Hippocampal formation (tissue), 2 donors: ENCODE measurements around the gene RILPL2.
"Not testable (repeated sequence)": the region's sequence is repeated elsewhere in the genome, so short reads cannot be mapped to it uniquely, and the experiment has no call there.

Source experiments
- DNase-seq, 2 donors: peaks; one replicate each; lab custom pipeline; 2025; lab: John Stamatoyannopoulos, UW

RILPL2 gene

GRCh38 chr12:123449856-123450255, 13.4 kb upstream of the RILPL2 start:
- no peak for DNase-seq

GRCh38 chr12:123449249-123449733, 12.8 kb upstream of the RILPL2 start:
- DNase-seq: no peak

- DNase-seq: no peak
Measured at GRCh38 chr12:123446333-123446713, 9.8 kb upstream of the RILPL2 start.

GRCh38 chr12:123445388-123446332, 9.2 kb upstream of the RILPL2 start:
- no peak for DNase-seq

GRCh38 chr12:123444092-123445026, 7.9 kb upstream of the RILPL2 start:
- no peak for DNase-seq

- no peak for DNase-seq
Measured at GRCh38 chr12:123442774-123443173, 6.3 kb upstream of the RILPL2 start.

- no peak for DNase-seq
Measured at GRCh38 chr12:123441523-123442164, 5.2 kb upstream of the RILPL2 start.

GRCh38 chr12:123435636-123436016, 858 bp downstream of the RILPL2 start:
- no peak for DNase-seq

GRCh38 chr12:123433615-123434014, 2.9 kb downstream of the RILPL2 start:
- no peak for DNase-seq

- DNase-seq: not testable (repeated sequence)
Measured at GRCh38 chr12:123431951-123432817, 4.3 kb downstream of the RILPL2 start.

GRCh38 chr12:123429101-123429500, 7.4 kb downstream of the RILPL2 start:
- not testable (repeated sequence) for DNase-seq

- no peak for DNase-seq
Measured at GRCh38 chr12:123428591-123428990, 7.9 kb downstream of the RILPL2 start.

- no peak for DNase-seq
Measured at GRCh38 chr12:123427036-123427769, 9.3 kb downstream of the RILPL2 start.

GRCh38 chr12:123421314-123421713, 15.2 kb downstream of the RILPL2 start:
- DNase-seq: no peak

GRCh38 chr12:123410041-123410412, 26.5 kb downstream of the RILPL2 start:
- DNase-seq: no peak

GRCh38 chr12:123409284-123410040, 27.0 kb downstream of the RILPL2 start:
- not testable (repeated sequence) for DNase-seq

GRCh38 chr12:123408619-123409018, 27.9 kb downstream of the RILPL2 start:
- not testable (repeated sequence) for DNase-seq

GRCh38 chr12:123407934-123408333, 28.6 kb downstream of the RILPL2 start:
- DNase-seq: not testable (repeated sequence)

- DNase-seq: not testable (repeated sequence)
Measured at GRCh38 chr12:123407269-123407668, 29.2 kb downstream of the RILPL2 start.
